NCI-H2227 treated with DMSO at 0.1 percent for 48 hours (cell line): ENCODE measurements around the gene SCARB1.

Experiments used
- DNase-seq: peaks from one replicate; lab custom pipeline; 2025; lab: John Stamatoyannopoulos, UW

Gene SCARB1

DNA sequence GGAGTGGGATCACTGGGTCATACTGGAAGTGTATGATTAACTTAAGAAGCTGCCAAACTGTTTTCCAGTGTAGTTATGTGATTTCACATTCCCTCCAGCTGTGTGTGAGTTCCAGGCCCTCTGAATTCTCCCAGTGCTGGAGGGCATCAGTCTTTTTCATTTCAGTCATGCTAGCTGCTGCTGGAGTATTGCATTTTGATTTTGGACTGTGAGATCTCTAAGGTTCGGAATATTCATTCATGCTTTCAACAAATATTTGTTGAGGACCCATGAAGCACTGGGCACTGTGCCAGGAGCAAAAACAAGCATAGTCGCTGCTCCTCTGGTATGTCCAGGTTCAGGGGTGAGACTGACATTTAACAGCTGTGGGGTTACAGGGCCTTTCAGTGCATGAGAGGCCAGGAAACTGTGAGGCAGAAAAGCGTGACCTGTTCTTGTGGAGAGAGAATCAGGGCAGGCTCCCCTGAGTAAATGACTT lies 133.2 kb downstream of the SCARB1 start:
- DNase-seq: no peak

DNA sequence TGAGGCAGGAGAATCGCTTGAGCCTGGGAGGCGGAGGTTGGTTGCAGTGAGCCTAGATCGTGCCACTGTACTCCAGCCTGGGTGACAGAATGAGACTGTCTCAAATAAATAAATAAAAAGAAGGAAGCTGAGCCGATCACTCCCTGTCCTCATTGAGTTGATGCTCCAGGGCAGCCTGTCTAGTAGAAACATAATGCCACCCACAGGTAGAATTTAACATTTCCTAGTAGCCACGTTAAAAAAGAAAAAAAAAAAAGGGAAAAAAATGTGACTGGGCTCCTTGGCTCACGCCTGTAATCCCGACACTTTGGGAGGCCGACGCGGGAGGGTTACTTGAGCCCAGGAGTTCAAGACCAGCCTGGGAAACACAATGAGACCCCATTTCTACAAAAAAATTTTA lies 135.7 kb downstream of the SCARB1 start:
- DNase-seq: no peak

DNA sequence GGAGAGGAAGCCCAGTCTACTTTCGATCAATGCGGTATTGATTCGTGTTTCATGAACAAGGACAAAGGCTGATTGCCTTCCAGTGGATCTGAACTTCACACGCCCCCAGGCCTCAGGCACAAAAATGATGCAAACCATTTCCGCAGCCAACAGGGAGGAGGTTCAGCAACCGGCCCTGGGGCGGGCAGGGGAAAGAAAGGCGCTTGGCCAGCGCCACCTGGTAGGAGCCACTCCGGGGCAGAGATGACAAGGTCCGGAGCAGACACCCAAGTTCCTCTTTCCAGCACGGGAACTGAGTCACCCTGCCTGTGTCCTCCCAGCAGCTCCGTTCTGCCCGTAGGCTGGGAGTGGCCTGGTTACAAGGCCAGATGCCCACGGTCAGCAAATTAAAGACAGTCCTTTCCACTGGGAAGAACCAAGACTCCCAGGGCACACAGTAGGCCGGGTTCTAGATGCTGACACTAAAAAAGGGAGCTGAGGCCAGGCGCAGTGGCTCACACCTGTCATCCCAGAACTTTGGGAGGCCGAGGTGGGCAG lies 136.3 kb downstream of the SCARB1 start:
- no peak for DNase-seq
